Activated CD8-positive, alpha-beta memory T cell treated with anti-CD3 and anti-CD28 coated beads for 48 hours (primary cell): ENCODE data around the gene CANT1.
"Not testable (repeated sequence)": the region's sequence is repeated elsewhere in the genome, so short reads cannot be mapped to it uniquely, and the experiment has no call there.

ENCODE experiments used
- DNase-seq, 3 experiments: peaks; one replicate each; pipeline ENCODE4 v3.0.0-alpha.2; 2020; ENCODE audit warnings: low read depth in 2 of 3, low spot score in 2 of 3

The CANT1 gene

DNA sequence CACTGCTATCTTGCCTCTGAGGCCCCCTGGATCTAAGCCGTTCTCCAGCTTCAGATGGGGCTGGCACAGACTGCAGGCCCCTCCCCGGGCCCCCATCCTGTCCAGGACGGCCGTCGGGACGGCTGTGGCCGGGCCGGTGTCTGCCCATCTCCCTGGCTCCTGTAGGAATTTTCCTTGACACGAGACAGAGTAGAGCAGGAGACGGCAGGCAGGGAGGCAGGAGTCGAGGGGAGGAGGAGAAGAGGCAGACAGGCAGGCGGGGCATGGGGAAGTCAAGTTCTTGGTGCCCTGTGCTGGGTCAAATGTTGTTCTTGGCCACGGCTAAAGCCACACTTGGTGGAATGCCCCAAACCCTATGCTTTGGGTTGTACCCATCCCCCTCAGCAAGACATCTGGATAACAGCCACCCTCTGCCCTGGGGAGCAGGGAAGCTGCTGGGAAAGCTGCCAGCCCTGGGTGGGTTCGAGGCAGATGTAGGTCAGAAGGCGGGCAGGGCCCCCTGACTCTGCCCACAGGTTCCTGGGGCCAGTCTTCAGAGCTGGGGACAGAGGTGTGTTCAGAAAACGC lies 18.4 kb upstream of the CANT1 start:
- DNase-seq: no peak

DNA sequence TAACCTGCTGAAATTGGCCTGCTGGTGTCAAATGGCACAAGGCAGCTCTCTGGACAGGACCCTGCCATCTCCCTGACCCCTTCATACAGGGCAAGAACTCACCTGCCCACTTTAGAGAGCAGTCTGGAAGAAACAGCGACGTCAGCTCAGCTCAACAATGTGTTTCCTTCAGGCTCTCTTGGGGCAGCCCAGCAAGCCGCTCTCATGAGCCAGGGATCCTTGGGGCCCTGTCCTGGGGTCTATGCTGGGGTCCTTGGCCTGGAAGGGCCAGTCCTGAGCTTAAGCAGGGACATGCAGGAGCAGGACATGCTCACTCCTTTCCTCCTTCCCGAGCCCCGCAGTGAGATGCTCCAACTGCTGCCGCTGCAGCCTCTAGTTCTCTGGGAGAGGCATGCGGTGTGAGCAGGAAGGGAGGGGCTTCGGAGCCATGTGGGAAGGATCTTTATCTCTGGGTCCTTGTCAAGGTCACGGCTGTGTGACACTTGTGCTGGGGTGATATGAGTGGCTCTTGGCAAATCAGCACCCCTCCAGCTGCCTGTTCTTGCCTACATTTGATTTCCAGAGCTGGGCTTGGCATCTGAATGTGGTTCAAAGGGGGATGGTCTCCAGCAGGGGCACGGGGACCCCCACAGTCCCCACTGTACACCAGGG lies 17.8 kb upstream of the CANT1 start:
- DNase-seq: no peak

DNA sequence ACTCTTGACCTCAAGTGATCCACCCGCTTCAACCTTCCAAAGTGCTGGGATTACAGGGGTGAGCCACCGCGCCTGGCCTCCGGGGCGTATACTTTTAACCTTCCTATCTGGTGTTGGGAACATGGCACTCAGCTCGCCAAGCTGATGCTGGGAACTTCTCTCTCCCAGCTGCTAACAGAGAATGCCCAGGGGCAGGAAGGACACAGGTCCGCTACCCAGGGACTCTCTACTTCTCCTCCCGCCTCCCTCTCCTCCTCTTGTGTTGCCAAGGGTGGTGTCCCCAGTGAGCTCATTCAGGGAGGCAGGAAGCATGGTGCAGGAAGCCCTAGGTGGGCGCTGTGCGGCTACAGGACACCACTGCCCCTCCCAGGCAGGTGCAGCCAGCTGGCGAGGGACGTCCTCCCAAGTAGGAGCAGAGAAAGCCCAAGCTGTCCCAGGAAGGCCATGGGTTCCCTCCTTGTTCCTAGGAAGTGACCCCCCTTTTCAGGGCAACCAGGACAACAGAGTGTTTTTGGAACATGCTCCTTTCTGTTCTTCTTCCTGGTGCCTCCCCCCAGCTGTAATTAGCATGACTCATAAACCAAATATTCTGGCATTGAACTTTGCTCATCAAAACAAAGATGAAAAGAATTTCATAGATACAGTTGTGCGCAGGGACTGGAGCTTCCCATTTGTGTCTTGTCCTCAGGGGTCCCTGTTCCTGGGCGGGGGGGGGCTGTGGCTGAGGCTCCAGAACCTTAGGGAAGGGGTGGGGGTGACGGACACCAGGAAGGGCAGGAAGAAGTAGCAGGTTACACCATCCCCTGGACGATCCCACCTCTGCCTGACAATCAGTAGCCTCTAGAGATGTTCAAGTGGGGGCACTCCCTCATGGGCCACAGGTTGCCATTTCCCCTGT lies 17.1 kb upstream of the CANT1 start:
- DNase-seq: no peak

GRCh38 chr17:79024901-79025737 lies 15.6 kb upstream of the CANT1 start:
- no peak for DNase-seq

DNA sequence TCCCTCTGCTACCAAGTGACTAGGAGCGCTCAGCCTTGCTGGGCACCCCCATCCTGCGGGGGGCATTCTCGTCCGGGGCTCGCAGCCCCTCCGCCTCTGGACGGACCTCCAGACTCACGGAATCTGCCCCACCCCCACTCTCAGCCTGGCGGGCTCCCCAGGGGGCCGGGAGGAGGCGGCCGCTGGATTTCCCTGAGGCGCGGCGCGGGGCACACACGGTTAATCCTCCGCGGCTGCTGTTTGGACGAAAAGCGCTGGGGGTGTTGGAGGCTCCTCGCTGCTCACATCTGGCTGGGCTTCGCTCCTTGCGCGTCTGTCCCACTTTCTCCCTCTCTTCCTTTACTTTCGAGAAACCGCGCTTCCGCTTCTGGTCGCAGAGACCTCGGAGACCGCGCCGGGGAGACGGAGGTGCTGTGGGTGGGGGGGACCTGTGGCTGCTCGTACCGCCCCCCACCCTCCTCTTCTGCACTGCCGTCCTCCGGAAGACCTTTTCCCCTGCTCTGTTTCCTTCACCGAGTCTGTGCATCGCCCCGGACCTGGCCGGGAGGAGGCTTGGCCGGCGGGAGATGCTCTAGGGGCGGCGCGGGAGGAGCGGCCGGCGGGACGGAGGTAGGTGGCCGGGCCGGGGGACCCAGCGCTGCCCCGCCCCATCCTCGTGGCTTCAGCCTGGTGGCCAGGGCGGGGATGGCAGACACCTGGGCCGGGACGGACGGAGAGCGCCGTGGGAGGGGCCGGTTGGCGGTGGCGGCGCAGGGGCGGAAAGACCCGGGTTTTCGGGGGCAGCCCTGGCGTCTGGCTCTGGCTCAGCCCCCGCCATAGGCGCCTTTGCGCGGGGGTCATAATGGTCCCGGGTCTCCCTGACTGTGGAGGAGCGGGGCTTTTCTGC lies 14.6 kb upstream of the CANT1 start, which contains the start of gene C1QTNF1:
Gene C1QTNF1 (plus strand): TSS at position 284 of the 886 bp plus-strand sequence. CDS start 19,800 bp downstream, outside the sequence.
- no peak for DNase-seq

- DNase-seq: no peak
Observed at GRCh38 chr17:79023180-79023705, 13.7 kb upstream of the CANT1 start.

DNA sequence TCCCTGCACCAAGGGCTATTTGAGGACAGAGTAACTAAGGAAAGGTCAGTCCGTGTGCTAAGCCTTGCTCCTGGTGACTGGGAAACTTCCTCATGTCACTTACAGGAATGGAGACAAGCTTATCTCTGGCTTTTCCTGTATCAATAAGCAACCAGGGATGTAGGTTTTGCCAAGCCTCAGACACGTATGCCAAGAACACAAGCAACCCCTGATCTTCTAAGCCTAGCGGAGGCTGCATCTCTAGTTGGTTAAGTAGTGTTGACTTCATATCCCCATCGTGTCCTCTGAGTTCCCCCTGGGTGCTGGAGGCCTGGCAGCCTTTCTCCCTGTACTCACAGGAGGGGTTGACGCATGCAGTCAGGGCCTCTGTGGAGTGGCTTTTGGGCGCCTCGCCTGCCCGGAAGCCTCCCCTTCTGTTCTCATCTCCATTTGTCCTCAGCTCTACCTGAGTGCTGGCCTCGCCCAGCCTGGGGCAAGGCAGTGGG lies 13.0 kb upstream of the CANT1 start:
- no peak for DNase-seq

- not testable (repeated sequence) for DNase-seq
Observed at GRCh38 chr17:79021929-79022328, 12.4 kb upstream of the CANT1 start.

DNA sequence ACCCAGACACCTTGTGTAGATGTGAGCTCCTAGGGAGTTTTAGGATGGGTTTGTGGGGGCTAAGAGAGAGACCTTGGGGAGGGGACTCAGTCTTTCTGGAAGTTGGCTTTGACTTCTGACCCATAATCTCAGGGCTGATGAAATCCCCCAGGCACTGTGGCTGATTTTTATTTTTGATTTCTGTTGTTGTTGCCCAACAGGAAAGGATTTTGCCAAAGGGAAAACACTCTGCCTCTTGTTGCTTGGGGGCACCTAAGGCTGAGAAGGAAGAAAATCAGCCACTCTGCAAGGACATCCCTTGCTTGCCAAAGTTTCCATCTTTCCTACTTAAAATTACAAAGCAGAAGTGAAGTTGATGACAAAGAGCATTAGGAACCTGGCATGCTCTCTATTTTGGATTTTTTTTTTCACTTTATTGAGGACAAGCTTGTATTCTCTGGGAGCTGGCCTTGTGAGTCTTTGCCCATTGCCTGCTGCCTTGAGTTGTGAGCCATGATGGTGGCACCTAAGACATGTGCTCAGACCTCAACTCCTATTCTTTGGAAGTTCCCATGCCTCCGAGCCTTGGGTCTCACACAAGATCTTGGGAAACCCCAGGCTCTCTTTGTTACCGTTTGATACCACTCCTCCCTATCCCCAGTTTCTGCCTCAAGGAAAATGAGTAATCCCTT lies 11.2 kb upstream of the CANT1 start:
- no peak for DNase-seq

- DNase-seq: no peak
Observed at GRCh38 chr17:79019632-79020584, 10.3 kb upstream of the CANT1 start.

GRCh38 chr17:79019261-79019631 lies 9.7 kb upstream of the CANT1 start:
- no peak for DNase-seq

DNA sequence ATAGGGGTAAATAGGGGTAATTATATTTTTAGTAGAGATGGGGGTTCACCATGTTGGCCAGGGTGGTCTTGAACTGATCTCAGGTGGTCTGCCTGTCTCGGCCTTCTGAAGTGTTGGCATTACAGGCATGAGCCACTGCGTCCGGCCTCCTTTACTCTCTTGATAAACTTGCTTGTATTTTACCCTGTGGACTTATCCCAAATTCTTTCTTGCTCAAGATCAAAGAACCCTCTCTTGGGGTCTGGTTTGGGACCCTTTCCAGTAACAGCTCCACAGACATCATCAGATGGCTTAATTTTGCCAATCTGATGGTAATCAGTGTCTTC lies 8.8 kb upstream of the CANT1 start:
- DNase-seq: no peak

DNA sequence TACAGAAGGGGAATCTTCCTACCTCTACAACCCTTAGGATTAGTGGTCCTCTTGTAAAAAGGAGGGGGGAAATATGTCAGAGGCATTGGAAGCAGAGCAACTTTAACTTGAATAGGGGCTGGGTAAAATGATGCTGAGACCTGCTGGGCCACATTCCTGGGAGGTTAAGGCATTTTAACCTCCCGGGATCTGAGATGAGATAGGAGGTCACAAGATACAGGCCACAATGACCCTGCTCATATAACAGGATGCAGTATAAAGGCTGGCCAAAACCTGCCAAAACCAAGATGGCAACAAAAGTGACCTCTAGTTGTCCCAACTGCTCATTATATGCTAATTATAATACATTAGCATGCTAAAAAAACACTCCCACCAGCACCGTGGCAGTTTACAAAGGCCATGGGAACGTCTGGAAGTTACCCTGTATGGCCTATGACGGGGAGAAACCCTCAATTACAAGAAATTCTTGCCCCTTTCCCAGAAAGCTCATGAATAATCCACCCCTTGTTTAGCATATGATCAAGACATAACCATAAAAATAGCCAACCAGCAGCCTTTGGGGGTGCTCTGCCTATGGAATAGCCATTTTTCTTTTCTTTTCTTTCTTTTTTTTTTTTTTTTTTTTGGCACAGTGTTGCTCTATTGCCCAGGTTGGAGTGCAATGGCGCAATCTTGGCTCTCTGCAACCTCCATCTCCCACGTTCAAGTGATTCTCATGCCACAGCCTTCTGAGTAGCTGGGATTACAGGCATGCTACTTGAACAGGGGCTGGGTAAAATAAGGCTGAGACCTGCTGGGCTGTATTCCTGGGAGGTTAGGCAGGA lies 8.2 kb upstream of the CANT1 start:
- no peak for DNase-seq

DNA sequence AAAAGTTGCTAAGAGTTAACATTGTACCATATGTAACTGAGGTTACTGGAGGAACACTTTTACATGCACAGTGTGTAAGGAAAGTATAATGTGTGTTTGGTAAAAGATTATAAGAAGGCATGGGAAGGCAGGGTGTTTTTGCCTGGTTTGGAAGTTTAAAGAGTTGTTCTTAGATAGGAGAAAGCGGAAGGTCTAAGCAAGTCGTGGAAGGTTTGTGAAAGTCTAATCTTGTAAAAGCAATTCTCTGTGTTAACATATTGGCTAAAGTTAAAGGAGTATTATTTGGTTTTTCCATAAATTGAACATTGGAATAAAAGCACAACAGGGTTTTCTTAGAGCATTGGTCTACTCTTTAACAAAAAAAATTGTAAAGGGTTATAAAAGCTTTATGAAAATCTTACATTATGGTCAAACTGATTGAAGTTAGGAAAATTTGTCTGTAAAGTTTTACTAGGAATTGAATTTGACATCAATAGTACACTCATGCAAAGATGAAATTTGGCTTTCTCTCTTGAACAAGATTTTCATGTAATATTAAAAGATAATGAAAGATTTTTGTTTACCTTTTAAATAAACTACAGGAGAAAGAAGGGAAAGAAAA lies 4.7 kb upstream of the CANT1 start:
- no peak for DNase-seq

DNA sequence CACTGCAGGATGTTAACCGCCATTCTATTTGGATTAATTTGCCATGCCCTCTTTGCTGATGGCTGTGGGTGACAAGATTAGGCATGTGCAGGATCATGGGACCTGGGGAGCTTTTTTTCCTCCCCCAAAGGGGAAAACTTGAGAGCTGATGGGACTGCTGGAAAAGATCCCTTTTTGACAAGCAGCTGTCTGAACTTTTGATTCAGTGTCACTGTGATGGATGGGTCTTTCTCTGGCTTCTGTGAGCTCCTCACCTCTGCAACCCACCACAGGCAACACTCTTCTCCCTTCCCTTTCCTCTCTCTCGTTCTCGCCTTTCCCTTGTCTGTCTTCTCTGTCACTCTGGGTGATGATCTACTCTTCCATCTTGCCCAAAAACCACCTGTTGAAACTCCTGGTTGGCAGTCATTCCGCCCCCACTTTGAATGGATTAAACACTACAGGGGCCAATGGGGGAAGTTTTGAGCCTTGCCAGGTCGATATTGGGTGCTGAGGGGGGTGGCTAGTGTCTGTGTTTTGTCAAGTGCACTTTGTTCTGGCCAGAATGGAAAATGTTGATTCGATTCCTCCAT lies 3.1 kb upstream of the CANT1 start:
- DNase-seq: no peak

DNA sequence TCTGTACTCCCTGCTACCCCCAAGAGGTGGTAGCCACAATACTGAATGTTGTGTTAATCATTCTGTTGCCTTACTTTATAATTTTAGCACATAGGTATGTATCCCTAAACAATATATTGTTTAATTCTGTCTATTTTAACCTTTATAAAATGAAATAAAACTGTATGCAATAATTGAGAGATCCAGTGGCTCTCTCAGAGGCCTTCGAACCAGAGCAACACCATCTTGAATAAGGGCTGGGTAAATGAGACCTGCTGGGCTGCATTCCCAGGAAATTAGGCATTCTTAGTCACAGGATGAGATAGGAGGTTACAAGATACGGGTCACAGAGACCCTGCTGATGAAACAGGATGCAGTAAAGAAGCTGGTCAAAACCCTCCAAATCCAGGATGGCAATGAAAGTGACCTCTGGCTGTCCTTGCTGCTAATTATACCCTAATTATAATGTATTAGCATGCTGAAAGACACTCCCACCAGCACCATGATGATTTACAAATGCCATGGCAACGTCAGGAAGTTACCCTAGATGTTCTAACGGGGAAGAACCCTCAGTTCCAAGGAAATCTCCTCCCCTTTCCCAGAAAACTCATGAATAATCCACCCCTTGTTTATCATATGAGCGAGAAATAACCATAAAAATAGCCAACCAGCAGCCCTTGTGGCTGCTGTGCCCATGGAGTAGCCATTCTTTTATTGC lies 2.0 kb upstream of the CANT1 start:
- DNase-seq: no peak
